Endothelial cell of umbilical vein (primary cell): ENCODE data around the gene ZFYVE16. TPM values are rescaled to one million over a fixed set of nuclear protein-coding genes. Genes with fewer than 3 reads are reported as not detected.
"Not testable (repeated sequence)": the region's sequence is repeated elsewhere in the genome, so short reads cannot be mapped to it uniquely, and the experiment has no call there.

Experiments
- BruUV-seq: library from RNA; stranded (reverse); fragments of 400-500 nt; replicated peaks from 2 replicates; lab custom pipeline; 2021; lab: Mats Ljungman, UMichigan
- CTCF ChIA-PET: fragments of 300-600, 350-600 bp; sonication (Branson Sonifier 250); formaldehyde crosslinking; loops from one replicate; lab custom pipeline; 2021; ENCODE audit warnings: antibody characterized with exemption, inconsistent platforms; lab: Charles Lee
- POLR2A ChIA-PET: fragments of 300-600, 350-600 bp; sonication (Branson Sonifier 250); formaldehyde crosslinking; loops from one replicate; lab custom pipeline; 2021; ENCODE audit warnings: antibody characterized with exemption, inconsistent platforms; lab: Charles Lee
- DNase-seq: peaks from one replicate; pipeline ENCODE4 v3.0.0-alpha.2; 2011; ENCODE audit warnings: low read depth, low spot score
- FAIRE-seq: peaks from 2 replicates; lab custom pipeline; 2011; peaks lifted over from hg19 to GRCh38; lab: Jason Lieb, UNC
- H2AFZ ChIP-seq: 2 replicates; pipeline ENCODE4 v1.6.0; 2012; ENCODE audit warnings: low read depth, low read length, control low read depth, inconsistent platforms
- H3K27ac ChIP-seq: 2 replicates; pipeline ENCODE4 v1.5.1; 2011; ENCODE audit warnings: low read depth, mild to moderate bottlenecking, control low read depth, low read length, moderate library complexity; ENCODE audit not compliant: insufficient read depth
- H3K27me3 ChIP-seq, 2 experiments: 2 replicates each; pipeline versions ENCODE4 v1.6.0 to v1.6.1; 2011; ENCODE audit warnings: low read length in 2 of 2, mixed read lengths in 1 of 2; ENCODE audit not compliant: control insufficient read depth in 2 of 2, insufficient read depth in 2 of 2
- H3K36me3 ChIP-seq, 2 experiments: 2 replicates in 1 of 2; 3 replicates in 1 of 2; pipeline ENCODE4 v1.5.1; 2011; ENCODE audit warnings: low read length in 2 of 2, mild to moderate bottlenecking in 1 of 2, moderate library complexity in 1 of 2; ENCODE audit not compliant: control insufficient read depth in 2 of 2, insufficient read depth in 2 of 2; ENCODE audit errors: extremely low read depth in 1 of 2
- H3K4me1 ChIP-seq: 3 replicates; pipeline ENCODE4 v1.5.1; 2011; ENCODE audit warnings: mild to moderate bottlenecking, low read length; ENCODE audit not compliant: control insufficient read depth, insufficient read depth; ENCODE audit errors: extremely low read depth
- H3K4me2 ChIP-seq: 2 replicates; pipeline ENCODE4 v1.6.1; 2011; ENCODE audit warnings: low read length, control low read depth, mixed read lengths; ENCODE audit not compliant: insufficient read depth
- H3K4me3 ChIP-seq, 3 experiments: fragments of 200-600 bp in 1 of 3; sonication (generic), shearing (Covaris generic) in 1 of 3; replicated peaks in 1 of 3; 2 replicates each; pipeline ENCODE4 v1.5.1; 2011 to 2016; ENCODE audit warnings: control low read depth in 3 of 3, low read length in 3 of 3, mild to moderate bottlenecking in 2 of 3, inconsistent platforms in 1 of 3, low read depth in 1 of 3, moderate library complexity in 1 of 3; ENCODE audit not compliant: insufficient read depth in 1 of 3
- H3K79me2 ChIP-seq: 2 replicates; pipeline ENCODE4 v1.6.0; 2012; ENCODE audit warnings: low read length, inconsistent platforms; ENCODE audit not compliant: control insufficient read depth, insufficient read depth
- H3K9ac ChIP-seq: replicated peaks from 2 replicates; pipeline ENCODE3; 2011; ENCODE audit warnings: low read length, control low read depth; ENCODE audit not compliant: insufficient read depth; ENCODE audit errors: extremely low read depth
- H3K9me1 ChIP-seq: replicated peaks from 3 replicates; pipeline ENCODE4 v1.6.0; 2011; ENCODE audit warnings: mild to moderate bottlenecking, low read length; ENCODE audit not compliant: control insufficient read depth, insufficient read depth; ENCODE audit errors: extremely low read depth
- H3K9me3 ChIP-seq: replicated peaks from 2 replicates; pipeline ENCODE4 v1.5.1; 2012; ENCODE audit warnings: low read length, inconsistent platforms; ENCODE audit not compliant: control insufficient read depth, insufficient read depth
- H4K20me1 ChIP-seq: replicated peaks from 2 replicates; pipeline ENCODE3; 2011; ENCODE audit warnings: mild to moderate bottlenecking, low read length; ENCODE audit not compliant: control insufficient read depth, insufficient read depth; ENCODE audit errors: extremely low read depth
- CTCF ChIP-seq, 2 donors: IDR thresholded peaks; 1 replicate in 1 of 2; 2 replicates in 1 of 2; pipeline ENCODE4 v1.5.1; 2011; ENCODE audit warnings: low read length in 2 of 2, mild to moderate bottlenecking in 2 of 2, moderate library complexity in 2 of 2, control low read depth in 1 of 2, inconsistent platforms in 1 of 2, low read depth in 1 of 2; ENCODE audit not compliant: insufficient read depth in 1 of 2; ENCODE audit errors: extremely low read depth in 1 of 2
- FOS ChIP-seq: IDR thresholded peaks from 2 replicates; pipeline ENCODE4 v1.6.1; 2011; ENCODE audit warnings: mild to moderate bottlenecking, low read length, moderate library complexity, borderline replicate concordance; ENCODE audit not compliant: insufficient read depth
- GATA2 ChIP-seq: IDR thresholded peaks from 2 replicates; pipeline ENCODE4 v1.7.0; 2011; ENCODE audit warnings: low read depth, mild to moderate bottlenecking, moderate library complexity, mixed read lengths, low read length; ENCODE audit not compliant: insufficient read length, insufficient read depth
- MYC ChIP-seq: IDR thresholded peaks from one replicate; pipeline ENCODE4 v1.6.1; 2011; ENCODE audit warnings: mild to moderate bottlenecking, low read depth, low read length
- dilution Hi-C: fragments of 300-500 bp; cut with MboI; formaldehyde crosslinking; loops from one replicate; pipeline ENCODE4 v1.15.0; 2019; ENCODE audit warnings: low sequenced_read_pairs; ENCODE audit not compliant: extremely low pct_ligation_motif_present
- intact Hi-C: fragments of 100-400 bp; cut with micrococcal nuclease; formaldehyde crosslinking; loops from one replicate; pipeline ENCODE4 v1.10.0; 2022
- polyA plus RNA-seq, 4 experiments: library from polyadenylated mRNA; depleted of rRNA in 3 of 4; stranded (reverse) in 3 of 4; unstranded in 1 of 4; fragments of >200 nt; gene quantifications; 2 replicates each; pipeline versions ENCODE4 v1.2.1 to v1.2.3, GENCODE V29; 2011 to 2012; ENCODE audit warnings: missing spikeins in 1 of 4
- total RNA-seq: library from RNA; stranded (reverse); gene quantifications from 2 replicates; pipeline ENCODE4 v1.2.3, GENCODE V29; 2021

ZFYVE16 gene
- total and polyA plus RNA-seq, 2 donors (not counting 3 experiments of a cell fraction or from before 2014, with no cell fraction given): 5.1 to 43.1 TPM

DNA sequence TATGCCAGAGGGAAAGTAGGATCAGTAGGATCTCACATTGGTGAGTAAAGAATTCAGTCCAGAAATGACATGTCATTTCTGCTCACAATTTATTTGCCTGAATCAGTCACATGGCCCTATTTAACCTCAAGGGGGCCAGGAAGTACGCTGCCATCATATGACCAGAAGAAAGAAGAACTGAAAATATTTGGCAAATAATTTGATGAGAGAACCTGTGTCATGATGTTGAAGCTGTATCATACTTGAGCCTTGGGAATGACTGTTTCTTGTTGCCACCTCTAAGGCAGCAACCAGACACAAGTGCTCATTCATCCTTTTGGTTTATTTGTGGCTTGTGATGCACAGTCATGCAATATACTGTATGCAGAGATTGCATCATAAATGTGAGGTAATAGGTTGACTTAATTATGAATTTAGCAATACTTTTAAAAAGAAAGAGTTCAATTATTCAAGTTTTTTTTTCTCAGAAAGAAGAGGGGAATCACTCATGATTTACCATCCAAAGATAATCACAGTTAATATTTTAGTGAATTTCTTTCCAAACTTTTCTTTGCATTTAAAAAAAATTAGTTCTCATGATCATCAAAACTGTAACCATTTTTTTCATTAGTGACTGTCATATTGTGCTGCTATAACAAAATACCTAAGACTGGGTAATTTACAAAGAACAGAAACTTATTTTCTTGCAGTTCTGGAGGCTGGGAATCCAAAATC, 8.2 kb upstream of the ZFYVE16 start:
- no peaks in the 10 kb centered on the region for H3K4me1 ChIP-seq
- H2AFZ ChIP-seq: no peak overlapping the region
- H3K9me3 ChIP-seq: no peaks in the 10 kb centered on the region
- POLR2A ChIA-PET: no interaction called here
- no peak for FAIRE-seq
- no peak overlapping the region for H3K9ac ChIP-seq
- DNase-seq: no peak
- H3K4me2 ChIP-seq: no peak overlapping the region
- TF ChIP-seq MYC (no peak), CTCF (IDR thresholded peaks at IDR 0.05; ENCODE audit: extremely low read depth in 1 of 2, insufficient read depth in 1 of 2, low read depth in 1 of 2, low read length in 2 of 2) (no peak), FOS (no peak), GATA2 (no peak)
- no peaks in the 10 kb centered on the region for H3K9me1 ChIP-seq
- no peaks in the 10 kb centered on the region for H3K36me3 ChIP-seq
- H3K79me2 ChIP-seq: no peaks in the 10 kb centered on the region
- intact Hi-C loops (loop anchor here (10.0 kb wide), 2 partner anchors 305 to 785 kb away; partner anchors contain the start of gene TENT2), dilution Hi-C loops (no loop called here)
- BruUV-seq: no TSS peak
- no peak overlapping the region for H3K27ac ChIP-seq
- no peak overlapping the region for H3K4me3 ChIP-seq
- CTCF ChIA-PET: no interaction called here
- H3K27me3 ChIP-seq: no peaks in the 10 kb centered on the region
- no peaks in the 10 kb centered on the region for H4K20me1 ChIP-seq

DNA sequence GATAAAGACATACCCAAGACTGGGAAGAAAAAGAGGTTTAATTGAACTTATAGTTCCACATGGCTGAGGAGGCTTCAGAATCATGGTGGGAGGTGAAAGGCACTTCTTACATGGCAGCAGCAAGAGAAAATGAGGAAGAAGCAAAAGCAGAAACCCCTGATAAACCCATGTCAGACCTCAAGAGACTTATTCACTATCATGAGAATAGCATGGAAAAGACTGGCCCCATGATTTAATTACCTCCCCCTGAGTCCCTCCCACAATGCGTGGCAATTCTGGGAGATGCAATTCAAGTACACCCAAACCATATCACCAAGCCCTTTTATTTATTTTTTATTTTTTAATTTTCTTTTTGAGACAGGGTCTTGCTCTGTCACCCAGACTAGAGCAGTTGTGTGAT, 7.5 kb upstream of the ZFYVE16 start:
- H4K20me1 ChIP-seq, FAIRE-seq, CTCF ChIA-PET, DNase-seq, H3K27me3 ChIP-seq, BruUV-seq, H2AFZ ChIP-seq, H3K27ac ChIP-seq, H3K9me3 ChIP-seq, POLR2A ChIA-PET, H3K36me3 ChIP-seq, H3K4me1 ChIP-seq, dilution Hi-C loops, H3K9me1 ChIP-seq, H3K4me3 ChIP-seq, H3K79me2 ChIP-seq, H3K9ac ChIP-seq, H3K4me2 ChIP-seq: not testable (repeated sequence)
- intact Hi-C loops: loop anchor here (10.0 kb wide), 2 partner anchors 306 to 786 kb away; partner anchors contain the start of gene TENT2
